ENCODE data around the gene ABHD17C. TPM values are rescaled to one million over a fixed set of nuclear protein-coding genes. Genes with fewer than 3 reads are reported as not detected.

Gene ABHD17C
- polyA plus RNA-seq, 1 experiment, result 30.8 TPM

DNA sequence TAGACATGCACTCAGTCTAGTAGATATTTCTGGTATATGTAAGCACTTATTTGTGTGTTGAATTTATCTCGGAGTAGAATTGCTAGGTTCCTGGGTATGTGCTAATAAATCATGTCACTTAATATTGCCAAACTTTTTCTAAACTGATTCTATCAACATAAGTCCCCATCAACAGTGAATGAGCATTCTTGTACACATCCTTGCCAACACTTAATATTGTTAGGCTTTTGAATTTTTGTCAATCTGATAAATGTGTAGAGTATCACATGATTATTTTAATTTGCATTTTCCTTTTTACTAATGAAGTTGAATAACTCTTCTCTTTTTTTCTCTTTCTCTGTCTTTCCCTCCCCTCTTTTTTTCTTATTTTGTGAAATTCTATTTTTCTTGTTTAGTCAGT is 50.8 kb downstream of the ABHD17C start:
- POLR2A ChIA-PET, result interaction anchor here (0.7 kb wide), 1 partner anchor 49 kb away, joined by 4 read pairs; no protein-coding TSS in a partner anchor
- no peak overlapping the region for H3K4me3 ChIP-seq (ENCODE audit: low read depth, low read length)
- no peak for DNase-seq (ENCODE audit: low read depth, low spot score)
- TF ChIP-seq CTCF (IDR thresholded peaks at IDR 0.05; ENCODE audit: low read depth, low read length), result no peak
- no peak overlapping the region for H3K27ac ChIP-seq (ENCODE audit: low read depth, low read length)
- CTCF ChIA-PET, result interaction anchor here (0.9 kb wide), 1 partner anchor 33 kb away, joined by 3 read pairs; the partner anchor contains the start of gene CEMIP
- H3K9me3 ChIP-seq (ENCODE audit: control insufficient read depth, insufficient read depth, low read length), result no peaks in the 10 kb centered on the region
- no peaks in the 10 kb centered on the region for H3K27me3 ChIP-seq (ENCODE audit: control insufficient read depth, insufficient read depth, low read length)

DNA sequence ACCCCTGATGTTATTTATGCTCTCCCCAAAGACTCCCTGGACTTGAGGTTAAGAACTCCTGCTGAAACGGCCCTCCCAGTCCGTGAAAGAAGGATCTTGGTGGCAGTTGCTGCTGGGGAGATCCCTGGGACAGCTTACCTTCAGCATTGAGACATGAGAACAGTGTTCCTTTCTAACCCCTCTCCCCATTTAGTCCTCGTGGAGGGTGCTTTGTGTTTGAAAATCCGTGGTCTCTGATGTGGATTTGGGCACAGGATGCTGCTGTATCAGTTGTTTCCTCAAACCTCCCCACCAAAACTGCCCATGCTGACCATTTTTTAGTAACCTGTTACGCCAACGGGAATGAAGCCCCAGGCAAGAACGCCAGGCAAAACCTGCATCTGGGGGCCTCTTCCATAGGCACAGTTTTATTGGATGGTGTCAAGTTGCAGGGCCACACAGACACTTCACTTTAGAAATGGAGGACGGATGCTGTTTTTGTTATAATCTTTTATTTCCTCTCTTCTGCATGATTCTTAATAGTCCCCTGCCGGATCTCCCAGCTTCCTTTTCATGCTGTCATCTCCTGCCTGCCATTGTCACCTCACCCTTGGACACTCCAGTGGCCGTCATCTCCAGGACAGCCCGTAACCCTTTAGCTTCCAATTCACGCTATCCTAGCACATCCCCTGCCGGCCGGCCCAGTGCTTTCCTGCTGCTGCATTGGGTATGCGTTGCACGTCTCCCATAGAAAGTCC is 52.4 kb downstream of the ABHD17C start:
- Histone ChIP-seq H3K27me3 (ENCODE audit: control insufficient read depth, insufficient read depth, low read length) (no peaks in the 10 kb centered on the region), H3K9me3 (ENCODE audit: control insufficient read depth, insufficient read depth, low read length) (no peaks in the 10 kb centered on the region), H3K4me3 (ENCODE audit: low read depth, low read length) (no peak overlapping the region), H3K27ac (ENCODE audit: low read depth, low read length) (no peak overlapping the region)
- CTCF ChIA-PET, result no interaction called here
- peak; percentile 30; the same call in 1 of the 2 replicates for TF ChIP-seq CTCF (IDR thresholded peaks at IDR 0.05; ENCODE audit: low read depth, low read length)
- no peak for DNase-seq (ENCODE audit: low read depth, low spot score)
- POLR2A ChIA-PET, result no interaction called here

- POLR2A ChIA-PET, result no interaction called here
Measured at GRCh38 chr15:80749589-80749988, 54.5 kb downstream of the ABHD17C start.

DNA sequence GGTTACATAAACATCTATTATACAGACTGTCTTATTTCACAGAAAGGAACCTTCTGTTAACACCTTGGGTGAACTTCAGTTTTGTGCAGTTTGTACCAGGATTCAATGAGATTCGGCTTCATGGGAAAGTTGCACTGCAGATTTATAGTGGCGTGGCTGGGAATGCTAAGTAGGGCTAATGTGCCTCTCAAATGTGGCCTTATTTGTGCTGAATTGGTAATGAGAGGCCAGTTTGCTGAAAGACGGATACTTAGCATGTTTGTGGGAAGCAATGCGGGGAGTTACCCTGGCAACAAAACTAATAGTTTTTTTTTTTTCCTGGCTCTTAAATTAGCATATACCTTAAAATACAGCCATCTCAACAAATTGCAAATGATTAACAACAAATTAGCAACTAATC is 55.5 kb downstream of the ABHD17C start:
- ChIA-PET CTCF (no interaction called here), POLR2A (no interaction called here)
- Histone ChIP-seq H3K27me3 (ENCODE audit: control insufficient read depth, insufficient read depth, low read length) (no peaks in the 10 kb centered on the region), H3K4me3 (ENCODE audit: low read depth, low read length) (no peak overlapping the region), H3K9me3 (ENCODE audit: control insufficient read depth, insufficient read depth, low read length) (no peaks in the 10 kb centered on the region), H3K27ac (ENCODE audit: low read depth, low read length) (no peak overlapping the region)
- no peak for TF ChIP-seq CTCF (IDR thresholded peaks at IDR 0.05; ENCODE audit: low read depth, low read length)
- DNase-seq (ENCODE audit: low read depth, low spot score), result no peak

More at GRCh38 chr15:80749589-80749988, 54.5 kb downstream of the ABHD17C start:
- CTCF ChIA-PET, result interaction anchor here (1.0 to 1.7 kb wide), 3 partner anchors 30 to 293 kb away, joined by 3 to 5 read pairs (median 5); partner anchors contain the start of gene CEMIP
- Histone ChIP-seq H3K4me3 (ENCODE audit: low read depth, low read length) (no peak overlapping the region), H3K9me3 (ENCODE audit: control insufficient read depth, insufficient read depth, low read length) (no peaks in the 10 kb centered on the region), H3K27ac (ENCODE audit: low read depth, low read length) (no peak overlapping the region), H3K27me3 (ENCODE audit: control insufficient read depth, insufficient read depth, low read length) (no peaks in the 10 kb centered on the region)
- DNase-seq (ENCODE audit: low read depth, low spot score), result no peak
- no peak for TF ChIP-seq CTCF (IDR thresholded peaks at IDR 0.05; ENCODE audit: low read depth, low read length)

- Histone ChIP-seq H3K27ac (ENCODE audit: low read depth, low read length) (no peak overlapping the region), H3K27me3 (ENCODE audit: control insufficient read depth, insufficient read depth, low read length) (no peaks in the 10 kb centered on the region), H3K4me3 (ENCODE audit: low read depth, low read length) (no peak overlapping the region), H3K9me3 (ENCODE audit: control insufficient read depth, insufficient read depth, low read length) (no peaks in the 10 kb centered on the region)
- TF ChIP-seq CTCF (IDR thresholded peaks at IDR 0.05; ENCODE audit: low read depth, low read length), result no peak
- CTCF ChIA-PET, result interaction anchor here (0.8 to 1.7 kb wide), 3 partner anchors 24 to 185 kb away, joined by 3 to 8 read pairs (median 6); partner anchors contain the start of gene CEMIP
- POLR2A ChIA-PET, result no interaction called here
- no peak for DNase-seq (ENCODE audit: low read depth, low spot score)
Measured at GRCh38 chr15:80752204-80752603, 57.1 kb downstream of the ABHD17C start.

Data from AG04450 (cell line).